ENCODE measurements around the gene NPIPB6. TPM values are rescaled to one million over a fixed set of nuclear protein-coding genes. Genes with fewer than 3 reads are reported as not detected.
A peak's percentile ranks its signal among the peaks of the same experiment; 100 is the strongest.

The NPIPB6 gene
- total RNA-seq, 1 experiment from 2014 or later: 1.2 TPM

DNA sequence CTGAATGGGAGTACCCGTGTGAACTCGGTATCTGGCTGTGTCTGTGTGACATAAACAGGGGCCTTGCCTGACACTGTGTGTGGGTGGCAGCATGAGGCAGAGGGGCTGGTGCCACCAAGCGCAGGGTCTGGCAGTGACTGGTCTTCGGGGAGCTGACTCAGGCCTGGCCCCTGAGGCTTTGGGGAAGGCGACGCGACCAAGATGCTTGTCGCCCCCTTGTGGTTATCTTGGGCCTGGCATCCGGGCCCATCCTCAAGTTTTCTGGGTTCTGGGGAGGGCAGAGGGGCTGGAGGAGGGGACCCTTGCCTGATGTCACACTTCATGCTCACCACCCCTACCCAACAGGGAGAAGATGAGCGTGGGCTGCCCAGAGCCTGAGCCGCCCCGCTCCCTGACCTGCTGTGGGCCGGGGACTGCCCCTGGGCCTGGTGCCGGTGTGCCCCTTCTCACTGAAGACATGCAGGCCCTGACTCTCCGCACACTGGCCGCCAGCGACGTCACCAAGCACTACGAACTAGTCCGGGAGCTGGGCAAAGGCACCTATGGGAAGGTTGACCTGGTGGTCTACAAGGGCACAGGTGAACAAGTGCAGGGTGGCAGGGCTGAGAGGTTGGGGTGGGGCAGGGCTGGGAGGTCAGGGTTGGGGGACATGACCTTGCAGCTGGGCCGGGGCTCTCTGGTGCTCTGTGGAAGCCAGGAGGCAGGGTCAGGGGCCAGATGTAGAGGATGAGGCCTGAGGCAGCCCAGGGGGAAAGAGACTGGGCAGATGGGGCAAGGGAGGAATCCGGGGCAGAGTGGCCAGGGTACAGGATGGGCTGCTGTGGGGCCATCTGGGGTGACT lies 46.0 kb downstream of the NPIPB6 start:
- DNase-seq (ENCODE audit: low read depth in 1 of 2, low spot score in 2 of 2): peak; percentile 43 to 67
- Histone ChIP-seq H3K36me3 (no peaks in the 10 kb centered on the region), H3K27me3 (replicated peaks) (no peaks in the 10 kb centered on the region), H3K27ac (no peak overlapping the region), H3K4me1 (replicated peaks) (no peaks in the 10 kb centered on the region; the same call in 1 of the 2 replicates), H3K4me3 (no peak overlapping the region), H3K9me3 (replicated peaks) (no peaks in the 10 kb centered on the region)

DNA sequence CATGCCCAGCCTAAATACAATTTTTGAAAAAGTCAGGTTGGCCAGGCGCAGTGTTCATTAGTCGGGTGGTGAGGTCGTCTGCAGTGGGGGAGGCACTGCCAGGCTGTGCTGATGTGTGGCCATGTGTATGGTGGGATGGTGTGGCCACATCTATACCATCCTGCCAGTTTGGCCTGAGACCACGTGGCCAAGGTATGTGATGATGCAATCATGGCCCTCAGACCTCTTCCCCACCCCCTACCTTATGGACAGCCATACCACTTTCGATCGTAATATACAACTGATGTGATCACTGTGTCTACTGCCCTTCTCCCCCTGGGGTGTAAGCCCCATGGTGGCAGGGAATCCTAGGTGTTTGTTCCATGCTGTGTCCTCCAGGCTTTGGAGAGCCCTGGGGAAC lies 47.3 kb downstream of the NPIPB6 start:
- Histone ChIP-seq H3K27ac (no peak overlapping the region), H3K4me1 (replicated peaks) (no peaks in the 10 kb centered on the region; the same call in 1 of the 2 replicates), H3K4me3 (no peak overlapping the region), H3K9me3 (replicated peaks) (no peaks in the 10 kb centered on the region), H3K27me3 (replicated peaks) (no peaks in the 10 kb centered on the region), H3K36me3 (no peaks in the 10 kb centered on the region)
- no peak for DNase-seq (ENCODE audit: low read depth in 1 of 2, low spot score in 2 of 2)

- Histone ChIP-seq H3K4me3 (no peak overlapping the region), H3K36me3 (no peaks in the 10 kb centered on the region), H3K27ac (no peak overlapping the region), H3K27me3 (replicated peaks) (0 out of 2 replicates have a peak, but pooled peaks cover 8% of the 10 kb centered on the region), H3K9me3 (replicated peaks) (no peaks in the 10 kb centered on the region), H3K4me1 (replicated peaks) (no peaks in the 10 kb centered on the region; the same call in 1 of the 2 replicates)
- no peak for DNase-seq (ENCODE audit: low read depth in 1 of 2, low spot score in 2 of 2)
Measured at GRCh38 chr16:28313587-28313986, 49.7 kb downstream of the NPIPB6 start.

DNA sequence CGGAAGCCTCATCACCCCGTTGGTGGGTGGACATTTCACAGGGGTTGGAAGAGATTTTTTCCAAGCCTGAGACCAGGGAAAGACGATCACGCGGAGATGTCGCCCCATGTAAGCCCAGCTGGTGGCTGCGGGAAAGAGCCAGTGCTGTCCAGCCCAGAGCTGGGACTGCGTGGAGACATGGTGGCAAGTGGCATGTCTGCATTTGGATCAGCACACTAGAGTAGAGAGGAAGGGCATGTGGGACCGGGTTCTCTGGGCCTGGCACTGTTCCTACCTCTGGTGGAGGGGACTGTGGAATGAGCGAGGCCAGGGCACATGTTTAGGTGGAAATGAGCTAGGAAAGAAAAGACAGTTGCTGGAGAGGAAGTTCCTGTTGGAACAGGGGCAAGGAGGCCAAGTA lies 51.0 kb downstream of the NPIPB6 start:
- H3K36me3 ChIP-seq: no peaks in the 10 kb centered on the region
- H3K27ac ChIP-seq: no peak overlapping the region
- no peak overlapping the region for H3K4me3 ChIP-seq
- no peaks in the 10 kb centered on the region for H3K9me3 ChIP-seq (replicated peaks)
- H3K27me3 ChIP-seq (replicated peaks): peaks cover 8% of the 10 kb centered on the region; the same call in 1 of the 2 replicates
- no peaks in the 10 kb centered on the region; the same call in 1 of the 2 replicates for H3K4me1 ChIP-seq (replicated peaks)
- DNase-seq (ENCODE audit: low read depth in 1 of 2, low spot score in 2 of 2): no peak

GRCh38 chr16:28311913-28312312 lies 51.4 kb downstream of the NPIPB6 start:
- no peaks in the 10 kb centered on the region; the same call in 1 of the 2 replicates for H3K4me1 ChIP-seq (replicated peaks)
- peaks cover 8% of the 10 kb centered on the region; the same call in 1 of the 2 replicates for H3K27me3 ChIP-seq (replicated peaks)
- H3K36me3 ChIP-seq: no peaks in the 10 kb centered on the region
- H3K9me3 ChIP-seq (replicated peaks): no peaks in the 10 kb centered on the region
- no peak overlapping the region for H3K4me3 ChIP-seq
- H3K27ac ChIP-seq: no peak overlapping the region
- DNase-seq (ENCODE audit: low read depth in 1 of 2, low spot score in 2 of 2): no peak

DNA sequence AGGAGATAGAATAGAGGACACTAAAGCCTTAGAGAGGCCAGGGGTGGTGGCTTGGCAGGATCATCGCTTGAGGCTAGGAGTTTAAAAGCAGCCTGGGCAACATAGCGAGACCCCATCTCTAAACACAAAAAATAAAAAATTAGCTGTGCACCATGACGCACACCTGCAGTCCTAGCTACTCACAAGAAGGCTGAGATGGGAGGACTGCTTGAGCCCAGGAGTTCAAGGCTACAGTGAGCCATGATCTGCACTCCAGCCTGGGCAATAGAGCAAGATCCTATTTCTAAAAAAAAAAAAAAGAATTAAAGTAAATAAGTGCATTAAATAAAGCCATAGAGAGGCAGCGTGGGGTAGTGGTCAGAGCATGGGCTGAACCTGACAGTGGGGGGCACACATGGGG lies 51.9 kb downstream of the NPIPB6 start:
- DNase-seq (ENCODE audit: low read depth in 1 of 2, low spot score in 2 of 2): no peak
- Histone ChIP-seq H3K9me3 (replicated peaks) (no peaks in the 10 kb centered on the region), H3K4me1 (replicated peaks) (no peaks in the 10 kb centered on the region), H3K4me3 (no peak overlapping the region), H3K27ac (no peak overlapping the region), H3K36me3 (no peaks in the 10 kb centered on the region), H3K27me3 (replicated peaks) (peaks cover 8% of the 10 kb centered on the region; the same call in 1 of the 2 replicates)

GRCh38 chr16:28310796-28311195 lies 52.5 kb downstream of the NPIPB6 start:
- Histone ChIP-seq H3K4me3 (no peak overlapping the region), H3K9me3 (replicated peaks) (no peaks in the 10 kb centered on the region), H3K27ac (no peak overlapping the region), H3K4me1 (replicated peaks) (no peaks in the 10 kb centered on the region), H3K36me3 (no peaks in the 10 kb centered on the region), H3K27me3 (replicated peaks) (peaks cover 8% of the 10 kb centered on the region; the same call in 1 of the 2 replicates)
- no peak for DNase-seq (ENCODE audit: low read depth in 1 of 2, low spot score in 2 of 2)

DNA sequence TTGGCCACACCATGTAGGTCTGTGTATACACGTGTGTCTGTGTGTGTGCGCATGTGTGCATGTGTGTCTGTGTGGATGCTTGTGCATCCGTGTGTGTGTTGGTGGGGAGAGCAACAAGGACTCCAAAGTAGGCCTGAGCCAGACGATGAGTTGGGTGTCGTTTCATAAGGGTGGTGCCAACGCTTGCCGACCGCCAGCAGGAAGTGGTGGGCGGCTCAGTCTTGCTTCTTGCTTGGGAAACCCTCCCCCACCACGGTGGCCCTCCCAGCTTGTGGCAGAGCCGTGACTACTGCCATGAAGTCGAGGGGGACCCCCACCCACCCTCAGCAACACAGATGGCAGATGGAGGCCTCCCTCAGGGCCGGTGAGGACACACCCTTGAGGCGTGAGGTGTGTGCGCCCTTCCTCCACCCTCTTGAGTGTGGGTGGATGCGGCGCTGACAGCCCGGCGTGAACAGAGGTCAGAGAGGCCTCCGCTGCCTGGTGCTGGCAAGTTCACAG lies 53.4 kb downstream of the NPIPB6 start:
- peaks cover 8% of the 10 kb centered on the region; the same call in 1 of the 2 replicates for H3K27me3 ChIP-seq (replicated peaks)
- no peak overlapping the region for H3K4me3 ChIP-seq
- no peaks in the 10 kb centered on the region for H3K4me1 ChIP-seq (replicated peaks)
- no peaks in the 10 kb centered on the region for H3K9me3 ChIP-seq (replicated peaks)
- H3K27ac ChIP-seq: no peak overlapping the region
- no peaks in the 10 kb centered on the region for H3K36me3 ChIP-seq
- no peak for DNase-seq (ENCODE audit: low read depth in 1 of 2, low spot score in 2 of 2)

DNA sequence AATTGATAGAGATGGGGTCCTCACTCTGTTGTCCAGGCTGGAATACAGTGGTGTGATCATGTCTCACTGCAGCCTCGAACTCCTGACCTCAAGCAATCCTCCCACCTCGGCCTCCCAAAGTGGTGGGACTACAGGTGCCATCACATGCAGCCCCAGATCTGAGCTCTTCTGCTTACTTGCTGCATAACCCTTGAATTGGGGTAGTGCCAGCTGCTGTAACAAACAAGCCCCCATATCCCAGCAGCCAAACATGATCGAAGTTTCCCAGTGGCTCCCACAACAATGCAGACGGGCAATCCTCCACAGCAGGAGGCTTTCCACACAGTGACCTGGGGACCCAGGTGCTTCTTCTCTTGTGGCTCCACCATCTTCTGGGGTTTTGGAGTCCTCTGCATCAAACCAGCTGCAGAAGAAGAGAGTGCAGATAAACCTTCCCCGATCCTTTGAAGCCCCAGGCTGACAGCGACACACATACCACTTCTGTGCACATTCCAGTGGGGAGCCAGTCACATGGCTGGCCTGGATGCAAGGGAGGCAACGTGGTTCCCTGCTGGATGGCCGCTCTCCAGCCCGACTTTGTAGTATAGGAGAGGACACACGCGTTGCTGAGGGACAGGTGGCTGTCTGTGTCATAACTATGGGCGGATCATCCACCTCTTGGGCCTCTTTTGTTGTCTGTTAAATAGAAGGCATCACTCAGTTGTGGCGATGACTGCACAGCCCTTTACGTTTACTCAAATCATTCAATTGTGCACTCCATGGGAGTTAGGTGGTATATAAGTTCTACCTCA lies 54.3 kb downstream of the NPIPB6 start:
- no peaks in the 10 kb centered on the region for H3K36me3 ChIP-seq
- peaks cover 8% of the 10 kb centered on the region; the same call in 1 of the 2 replicates for H3K27me3 ChIP-seq (replicated peaks)
- H3K9me3 ChIP-seq (replicated peaks): no peaks in the 10 kb centered on the region; the same call in 1 of the 2 replicates
- H3K4me1 ChIP-seq (replicated peaks): no peaks in the 10 kb centered on the region
- no peak overlapping the region for H3K27ac ChIP-seq
- no peak for DNase-seq (ENCODE audit: low read depth in 1 of 2, low spot score in 2 of 2)
- no peak overlapping the region for H3K4me3 ChIP-seq

- Histone ChIP-seq H3K9me3 (replicated peaks) (no peaks in the 10 kb centered on the region; the same call in 1 of the 2 replicates), H3K27me3 (replicated peaks) (peaks cover 8% of the 10 kb centered on the region; the same call in 1 of the 2 replicates), H3K4me1 (replicated peaks) (no peaks in the 10 kb centered on the region), H3K27ac (no peak overlapping the region), H3K36me3 (no peaks in the 10 kb centered on the region), H3K4me3 (no peak overlapping the region)
- no peak for DNase-seq (ENCODE audit: low read depth in 1 of 2, low spot score in 2 of 2)
Measured at GRCh38 chr16:28307936-28308335, 55.4 kb downstream of the NPIPB6 start.

- Histone ChIP-seq H3K4me1 (replicated peaks) (no peaks in the 10 kb centered on the region), H3K36me3 (no peaks in the 10 kb centered on the region), H3K27me3 (replicated peaks) (peaks cover 4% of the 10 kb centered on the region; the same call in 1 of the 2 replicates), H3K9me3 (replicated peaks) (no peaks in the 10 kb centered on the region; the same call in 1 of the 2 replicates), H3K27ac (no peak overlapping the region), H3K4me3 (no peak overlapping the region)
- DNase-seq (ENCODE audit: low read depth in 1 of 2, low spot score in 2 of 2): no peak
Measured at GRCh38 chr16:28304214-28304613, 59.1 kb downstream of the NPIPB6 start.

DNA sequence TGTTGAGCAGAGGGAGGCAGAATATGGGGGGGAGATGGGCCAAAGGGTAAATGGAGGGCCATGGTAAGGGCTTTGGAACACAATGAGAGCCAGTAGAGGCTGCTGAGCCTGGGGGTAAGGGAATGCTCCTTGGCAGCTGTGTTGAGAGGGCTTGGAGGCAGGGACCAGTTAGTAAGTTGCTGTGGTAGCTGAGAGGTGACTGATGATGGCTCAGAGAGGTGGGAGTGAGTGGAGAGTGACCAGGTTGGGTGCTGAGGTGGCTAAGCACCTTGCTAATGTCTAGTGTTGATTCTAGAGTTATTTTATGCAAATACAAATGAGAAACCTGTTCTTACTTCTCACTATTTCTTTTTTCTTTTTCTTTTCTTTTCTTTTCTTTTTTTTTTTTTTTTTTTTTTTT lies 60.2 kb downstream of the NPIPB6 start:
- DNase-seq (ENCODE audit: low read depth in 1 of 2, low spot score in 2 of 2): no peak
- Histone ChIP-seq H3K27ac (no peak overlapping the region), H3K9me3 (replicated peaks) (no peaks in the 10 kb centered on the region; the same call in 1 of the 2 replicates), H3K4me1 (replicated peaks) (no peaks in the 10 kb centered on the region), H3K27me3 (replicated peaks) (peaks cover 2% of the 10 kb centered on the region; the same call in 1 of the 2 replicates), H3K36me3 (no peaks in the 10 kb centered on the region), H3K4me3 (no peak overlapping the region)

DNA sequence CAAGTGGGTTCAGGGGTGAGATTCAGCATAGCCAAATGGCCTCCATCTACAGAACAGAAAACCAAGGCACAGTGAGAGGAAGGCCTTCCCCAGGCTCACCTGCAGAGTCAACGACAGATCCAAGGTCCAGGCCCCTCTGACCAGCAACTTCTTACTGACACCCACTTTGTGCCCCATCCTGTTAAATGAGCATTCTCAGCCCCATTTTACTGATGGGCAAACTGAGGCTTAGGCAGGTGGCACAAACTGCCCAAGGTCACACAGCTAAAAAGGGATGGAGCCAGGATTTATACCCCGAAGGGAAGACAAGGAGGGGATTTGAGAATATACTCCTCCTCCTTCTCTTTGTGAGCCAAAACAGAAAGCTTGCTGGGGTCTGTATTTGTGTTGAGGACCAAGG lies 61.7 kb downstream of the NPIPB6 start:
- Histone ChIP-seq H3K9me3 (replicated peaks) (no peaks in the 10 kb centered on the region; the same call in 1 of the 2 replicates), H3K27ac (no peak overlapping the region), H3K27me3 (replicated peaks) (peaks cover 2% of the 10 kb centered on the region; the same call in 1 of the 2 replicates), H3K4me1 (replicated peaks) (no peaks in the 10 kb centered on the region), H3K36me3 (no peaks in the 10 kb centered on the region), H3K4me3 (no peak overlapping the region)
- no peak for DNase-seq (ENCODE audit: low read depth in 1 of 2, low spot score in 2 of 2)
